GM19351 (cell line): ENCODE results near the gene FRA10AC1.
A peak's percentile ranks its signal among the peaks of the same experiment; 100 is the strongest.
"Not testable (repeated sequence)": the region's sequence is repeated elsewhere in the genome, so short reads cannot be mapped to it uniquely, and the experiment has no call there.

ENCODE experiments used
- ATAC-seq: cut with Tn5 transposase; IDR thresholded peaks from one replicate; pipeline ENCODE4 v1.9.1; 2021; ENCODE audit warnings: mild to moderate bottlenecking, moderate library complexity; ENCODE audit not compliant: unreplicated experiment

Gene FRA10AC1

DNA sequence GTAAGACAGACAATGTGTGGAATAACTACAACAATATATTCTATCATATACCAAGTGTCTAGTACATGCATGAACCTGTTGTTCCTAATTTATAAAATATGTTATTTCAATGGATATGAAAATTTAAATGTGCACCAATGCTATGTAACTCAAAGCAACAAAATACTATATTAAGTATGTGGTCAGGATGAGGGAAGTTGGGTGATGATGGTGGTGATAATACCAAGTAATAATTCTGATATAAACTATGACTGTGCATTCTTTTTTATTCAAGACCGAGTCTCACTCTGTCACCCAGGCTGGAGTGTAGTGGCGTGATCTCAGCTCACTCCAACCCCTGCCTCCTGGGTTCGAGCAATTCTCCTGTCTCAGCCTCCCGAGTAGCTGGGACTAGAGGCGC, 2.1 kb upstream of the FRA10AC1 start:
- no peak for ATAC-seq

DNA sequence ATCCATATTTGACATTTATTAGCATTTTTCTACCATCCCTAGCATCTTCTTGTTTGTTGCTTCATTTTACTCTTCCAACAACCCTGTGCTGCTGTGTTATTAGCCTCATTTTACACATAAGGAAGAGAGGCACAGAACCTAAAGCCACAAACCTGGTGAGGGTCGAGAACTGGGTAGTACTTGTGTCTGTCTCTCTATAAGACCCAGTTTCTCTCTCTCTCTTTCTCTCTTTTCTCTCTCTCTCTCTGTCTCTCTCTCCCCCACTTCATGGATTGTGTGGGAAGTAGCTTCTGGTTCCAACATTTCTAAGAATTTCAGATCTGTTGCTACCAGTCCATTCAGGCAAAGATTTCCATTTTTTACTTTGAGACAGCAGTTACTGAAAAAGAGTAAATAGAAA, 1.4 kb upstream of the FRA10AC1 start:
- no peak for ATAC-seq

DNA sequence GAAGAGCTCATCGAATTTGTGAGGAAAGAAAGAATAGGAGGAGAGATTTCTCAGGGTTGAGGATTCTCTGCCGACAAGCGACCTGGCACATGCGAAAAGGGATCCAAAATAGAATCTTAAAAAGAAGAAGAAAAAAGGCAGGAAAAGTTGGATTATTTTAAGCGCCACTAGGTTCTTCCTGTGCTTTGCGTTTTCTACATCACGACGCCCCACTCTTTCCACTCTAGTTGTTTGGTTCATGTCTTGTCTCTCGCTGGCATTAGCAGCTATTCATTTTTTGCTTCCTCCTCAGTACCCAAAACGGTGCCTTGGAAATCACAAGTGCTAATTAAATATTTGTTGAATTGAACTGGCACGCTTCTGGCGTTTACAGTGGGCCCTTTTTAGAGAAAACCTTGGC, 674 bp upstream of the FRA10AC1 start:
- ATAC-seq = peak; percentile 1

DNA sequence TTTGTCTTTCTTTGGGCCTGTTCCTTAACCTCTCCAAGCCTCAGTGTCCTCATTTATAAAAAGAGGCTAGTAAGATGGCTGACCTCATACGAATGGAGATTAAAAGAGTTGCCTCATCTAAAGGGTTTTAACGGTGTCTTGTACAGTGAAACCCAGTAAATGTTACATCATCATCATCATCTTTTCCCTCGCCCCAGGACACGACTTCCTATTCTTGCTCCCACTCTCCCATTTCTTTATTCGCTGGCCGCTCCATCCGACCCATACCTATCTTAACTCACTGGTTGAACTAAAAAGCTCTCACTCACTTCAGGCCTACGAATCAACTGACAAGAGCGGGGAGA, 554 bp downstream of the FRA10AC1 start:
- ATAC-seq = peak; percentile 23

DNA sequence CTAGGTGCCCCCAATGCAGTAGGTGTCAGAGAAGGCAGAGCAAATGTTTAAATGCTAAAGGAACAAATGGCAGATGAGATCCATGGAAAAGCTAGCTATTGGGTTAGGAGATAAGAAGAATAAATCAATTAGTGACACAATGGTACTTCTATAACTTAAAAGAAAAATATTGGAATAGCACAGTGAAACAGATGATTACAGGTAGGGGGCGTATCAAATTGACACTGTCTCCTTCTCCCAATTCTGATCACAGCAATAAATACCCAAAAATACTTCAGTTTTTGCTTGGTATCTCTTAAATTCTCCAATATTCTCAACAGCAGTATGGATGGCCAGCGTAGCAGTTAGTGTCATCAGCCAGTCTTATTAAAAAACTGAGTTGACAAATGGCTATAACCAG, 5.2 kb downstream of the FRA10AC1 start:
- no peak for ATAC-seq

DNA sequence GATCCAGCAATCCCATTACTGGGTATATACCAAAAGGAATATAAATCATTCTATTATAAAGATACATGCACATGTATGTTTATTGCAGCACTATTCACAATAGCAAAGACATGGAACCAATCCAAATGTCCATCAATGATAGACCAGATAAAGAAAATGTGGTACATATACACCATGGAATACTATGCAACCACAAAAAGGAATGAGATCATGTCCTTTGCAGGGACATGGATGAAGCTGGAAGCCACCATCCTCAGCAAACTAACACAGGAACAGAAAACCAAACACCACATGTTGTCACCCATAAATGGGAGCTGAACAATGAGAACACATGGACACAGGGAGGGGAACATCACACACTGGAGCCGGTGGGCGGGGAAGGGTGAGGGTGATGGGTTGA, 5.8 kb downstream of the FRA10AC1 start:
- not testable (repeated sequence) for ATAC-seq

DNA sequence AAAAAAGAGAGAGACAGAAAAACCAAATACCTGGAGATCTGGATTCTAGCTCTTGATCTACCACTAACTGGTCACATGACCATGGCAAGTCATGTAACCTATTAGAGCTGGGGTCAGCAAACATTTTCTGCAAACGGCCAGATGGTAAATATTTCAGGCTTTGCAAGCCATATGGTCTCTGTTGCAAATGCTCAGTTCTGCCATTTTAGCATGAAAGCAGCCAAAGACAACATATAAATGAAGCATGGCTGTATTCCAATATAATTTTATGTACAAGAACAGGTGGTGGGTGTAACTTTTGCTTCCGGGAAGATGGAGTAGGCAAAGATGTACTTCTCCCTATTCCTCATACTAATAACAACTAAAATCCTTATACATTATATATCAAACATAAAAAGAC, 6.7 kb downstream of the FRA10AC1 start:
- no peak for ATAC-seq

DNA sequence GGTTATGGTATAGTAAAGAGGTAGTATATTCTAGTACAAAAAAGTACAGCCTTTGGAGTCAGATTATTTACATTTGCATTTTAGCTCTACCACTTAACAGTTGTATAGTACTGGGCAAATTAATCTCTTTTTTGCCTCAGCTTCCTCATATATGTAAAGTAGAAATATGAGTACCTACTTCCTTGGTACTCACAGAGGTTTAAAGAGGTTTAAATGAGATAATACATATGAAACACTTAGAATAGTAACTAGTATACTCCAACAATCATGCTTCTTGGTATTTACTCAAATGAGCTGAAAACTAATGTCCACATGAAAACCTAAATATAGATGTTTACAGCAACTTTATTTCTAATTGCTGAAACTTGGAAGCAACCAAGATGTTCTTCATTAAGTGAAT, 14.7 kb downstream of the FRA10AC1 start:
- ATAC-seq = no peak

DNA sequence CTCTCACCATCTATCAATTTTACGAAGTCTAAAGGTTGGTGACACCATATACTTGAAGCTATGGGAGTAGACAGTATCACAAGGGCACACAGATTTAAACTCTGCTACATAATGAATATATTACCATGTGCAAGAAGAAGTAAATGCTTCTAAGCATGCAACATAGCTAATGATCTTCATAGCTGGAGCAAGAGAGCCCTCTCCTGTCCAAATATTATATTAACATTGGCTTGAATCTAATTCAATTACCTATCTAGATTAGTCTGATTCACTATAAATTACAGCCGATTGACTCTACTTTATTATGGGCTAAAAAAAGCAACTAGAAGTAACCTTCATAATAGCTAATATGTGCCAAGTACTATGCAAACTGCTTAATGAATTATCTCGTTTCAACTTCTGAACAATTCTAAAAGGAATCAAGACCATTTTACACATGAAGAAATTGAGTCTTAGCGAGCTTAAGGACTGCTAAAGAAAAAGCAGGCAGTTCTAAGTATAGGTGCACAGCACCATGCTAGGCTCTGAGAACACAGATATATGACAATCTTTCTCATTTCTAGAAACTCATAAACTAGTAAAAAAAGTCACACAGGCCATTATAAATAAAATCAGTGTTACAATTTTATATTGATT, 21.9 kb downstream of the FRA10AC1 start:
- no peak for ATAC-seq

DNA sequence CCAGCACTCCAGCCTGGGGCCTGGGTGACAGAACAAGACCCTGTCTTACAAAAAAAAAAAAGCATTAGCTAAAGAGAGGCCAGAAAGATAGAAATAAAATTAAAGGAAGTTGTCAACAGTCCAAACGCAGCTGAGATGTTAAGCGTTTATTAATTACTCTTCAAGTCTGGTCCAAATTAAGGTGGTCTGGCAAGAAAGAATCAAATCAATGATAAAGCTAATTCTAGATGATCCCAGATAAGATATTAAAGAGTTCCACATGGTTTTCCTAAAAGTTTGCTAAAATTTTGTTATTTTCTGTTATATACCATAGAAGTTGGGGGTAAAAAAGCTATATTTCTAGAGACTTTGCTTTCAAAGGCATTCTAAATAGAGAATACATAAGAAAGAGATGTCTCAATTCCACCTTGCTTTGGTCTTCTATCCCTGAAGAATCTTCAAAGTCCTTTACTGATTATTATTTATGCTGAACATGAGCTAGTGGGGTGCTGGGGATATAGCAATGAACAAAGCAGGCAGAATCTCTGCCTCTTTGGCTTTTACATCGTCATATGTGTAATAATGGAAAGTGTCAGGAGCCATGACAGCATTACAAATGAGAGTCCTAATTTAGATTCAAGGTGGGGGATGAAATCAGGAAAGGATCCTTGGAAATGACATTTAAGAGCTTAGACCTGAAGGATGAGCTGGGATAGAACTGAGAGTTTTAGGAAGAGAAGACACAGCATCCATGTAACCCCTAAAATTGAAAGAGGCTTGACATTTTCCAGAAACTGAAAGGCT, 23.4 kb downstream of the FRA10AC1 start:
- no peak for ATAC-seq

DNA sequence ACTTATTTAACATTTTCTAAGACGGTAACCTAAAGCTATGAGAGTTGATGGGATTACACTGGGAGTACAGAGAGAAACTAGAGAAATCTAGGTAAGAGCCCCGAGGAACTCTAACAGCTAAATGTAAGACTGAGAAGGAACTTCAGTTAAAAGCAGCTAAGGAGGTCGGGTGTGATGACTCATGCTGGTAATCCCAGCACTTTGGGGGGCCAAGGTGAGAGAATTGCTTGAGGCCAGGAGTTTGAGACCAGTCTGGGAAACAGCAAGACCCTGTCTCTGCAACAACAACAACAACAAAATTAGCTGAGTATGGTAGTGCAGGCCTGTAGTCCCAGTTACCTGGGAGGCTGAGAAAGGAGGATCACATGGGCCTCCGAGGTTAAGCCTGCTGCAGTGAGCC, 24.0 kb downstream of the FRA10AC1 start:
- ATAC-seq = no peak

DNA sequence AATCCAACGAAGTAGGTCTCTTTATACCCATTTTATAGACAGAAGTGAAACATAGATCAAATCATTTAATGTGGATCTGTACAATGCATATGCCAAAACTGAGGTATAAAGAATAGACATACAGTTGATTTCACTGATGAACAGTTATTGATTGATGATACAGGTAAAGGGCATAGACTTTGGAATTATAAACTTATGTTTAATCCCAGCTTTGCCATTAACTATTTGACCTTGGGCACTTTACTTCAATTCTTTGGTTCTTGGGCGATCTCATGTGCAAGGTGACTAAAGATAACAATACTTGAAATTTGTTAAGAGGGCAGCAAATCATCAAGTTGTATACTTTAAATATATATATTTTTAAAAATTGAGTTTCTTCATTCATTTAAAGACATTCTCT, 28.6 kb downstream of the FRA10AC1 start:
- no peak for ATAC-seq

DNA sequence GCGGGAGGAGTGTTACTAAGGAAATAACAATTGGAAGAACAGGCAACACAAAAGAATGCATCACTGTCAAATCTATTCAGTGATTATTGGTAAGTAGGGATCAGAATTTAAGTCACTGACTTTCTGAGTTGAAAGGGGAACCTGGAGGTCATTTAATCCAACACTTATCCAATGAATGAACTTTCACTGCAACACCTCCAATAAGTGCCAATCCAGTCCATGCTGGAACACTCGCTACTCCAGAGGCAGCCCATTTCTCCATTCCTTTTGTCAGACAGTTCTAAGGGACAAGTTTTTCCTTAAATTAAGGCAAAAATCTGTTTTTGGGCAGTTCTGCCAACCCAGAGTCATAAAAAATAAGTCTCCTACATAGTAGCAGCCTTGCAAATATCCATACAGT, 29.5 kb downstream of the FRA10AC1 start:
- ATAC-seq = no peak

DNA sequence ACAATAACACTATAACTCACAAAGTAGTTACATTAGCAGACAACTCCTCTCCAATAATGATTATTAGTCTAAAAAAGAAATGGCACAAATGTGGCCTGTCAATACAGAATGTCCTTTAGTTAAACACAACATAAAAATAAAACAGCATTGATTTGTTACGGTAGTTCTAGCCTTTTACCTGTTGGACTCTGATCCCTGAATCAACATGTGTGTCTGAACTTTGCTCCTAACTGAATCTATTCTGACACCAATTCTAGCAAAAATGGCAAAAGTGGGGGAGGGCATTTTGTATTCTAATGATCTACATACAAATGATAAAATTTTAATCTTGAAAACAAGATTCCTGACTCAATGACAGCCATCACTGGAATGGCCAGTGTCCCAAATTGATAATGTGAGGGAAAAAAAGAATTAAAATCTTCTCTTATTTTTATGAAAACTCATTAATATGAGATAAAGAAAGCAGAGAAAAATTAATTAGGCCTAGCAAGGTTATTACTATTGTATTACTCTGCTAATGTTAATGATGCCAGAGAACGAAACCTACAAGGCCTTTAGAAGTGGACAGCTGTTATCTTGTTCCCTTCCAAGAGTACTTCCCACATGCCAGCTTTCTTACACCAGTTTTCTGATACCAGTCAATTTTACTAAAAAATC, 30.2 kb downstream of the FRA10AC1 start:
- ATAC-seq = no peak

DNA sequence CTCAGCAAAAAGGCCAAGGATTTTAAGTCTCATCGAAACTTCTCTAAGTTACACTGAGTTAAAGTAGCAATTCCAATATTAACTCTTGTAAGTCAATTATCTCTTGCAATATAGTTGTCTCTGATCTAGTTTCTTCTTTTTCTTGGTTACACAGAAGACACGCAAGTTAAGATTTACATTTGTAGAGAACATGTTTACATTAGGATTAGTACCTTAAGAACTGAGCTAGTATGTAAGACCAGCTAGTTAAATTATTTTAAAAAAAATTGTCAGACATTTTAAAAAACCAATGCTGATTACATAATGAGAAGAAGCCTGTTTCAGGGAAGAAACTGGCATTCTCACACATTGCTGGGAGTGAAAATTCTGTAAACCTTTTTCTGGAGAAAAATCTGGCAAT, 31.4 kb downstream of the FRA10AC1 start:
- ATAC-seq = no peak

DNA sequence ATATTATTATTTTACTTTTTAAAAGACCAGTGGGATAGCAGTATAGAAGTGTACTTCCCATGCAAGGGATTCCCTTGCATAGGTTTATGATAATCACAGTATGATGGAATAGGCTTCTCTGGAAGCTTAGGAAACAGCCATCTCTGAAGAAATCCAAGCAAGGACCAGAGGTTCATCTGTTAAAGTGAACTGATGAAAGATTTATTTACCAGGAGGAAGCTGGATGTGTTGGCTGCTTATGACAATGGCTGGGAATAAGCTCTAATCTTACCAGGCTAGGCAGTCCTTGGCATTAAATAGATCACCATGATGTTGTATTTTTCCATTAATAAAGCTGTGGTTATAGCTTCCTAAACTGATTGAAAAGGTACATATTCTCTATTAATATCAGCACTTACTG, 32.0 kb downstream of the FRA10AC1 start:
- ATAC-seq = no peak

DNA sequence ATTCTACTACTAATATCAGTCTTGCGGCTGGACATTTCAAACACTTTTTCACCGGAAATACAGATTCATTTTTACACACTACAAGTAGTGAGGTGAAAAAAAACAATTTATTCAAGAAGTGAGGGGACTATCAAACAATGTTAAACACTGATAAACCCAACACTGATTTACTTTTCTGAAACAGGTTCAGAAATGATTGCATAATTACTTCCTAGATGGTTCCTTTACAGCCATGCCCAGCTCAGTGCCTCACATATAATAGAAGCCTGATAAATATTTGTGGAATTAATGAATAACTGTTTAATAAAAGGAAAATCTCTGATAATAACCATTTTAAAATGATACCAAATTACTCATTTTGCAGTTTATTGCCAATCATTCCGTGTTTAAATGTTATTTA, 34.6 kb downstream of the FRA10AC1 start:
- no peak for ATAC-seq

DNA sequence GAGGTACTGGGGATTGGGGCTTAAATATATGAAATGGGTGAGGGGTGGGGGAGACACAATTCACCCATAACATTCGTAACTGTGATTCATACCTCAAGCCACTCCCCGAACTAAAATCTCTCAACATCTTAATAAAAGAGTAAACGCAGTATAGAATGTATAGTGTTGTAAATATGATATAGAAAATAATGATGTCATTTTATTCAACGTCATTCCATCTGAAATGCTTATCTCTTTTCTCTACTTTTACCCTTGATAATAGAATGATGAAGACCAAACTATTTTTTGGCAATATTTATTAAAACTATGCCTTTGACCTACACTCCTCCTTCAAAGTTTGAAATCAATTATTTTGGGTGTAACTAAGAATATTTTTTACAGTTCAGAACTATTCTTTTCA, 36.4 kb downstream of the FRA10AC1 start:
- ATAC-seq = no peak

DNA sequence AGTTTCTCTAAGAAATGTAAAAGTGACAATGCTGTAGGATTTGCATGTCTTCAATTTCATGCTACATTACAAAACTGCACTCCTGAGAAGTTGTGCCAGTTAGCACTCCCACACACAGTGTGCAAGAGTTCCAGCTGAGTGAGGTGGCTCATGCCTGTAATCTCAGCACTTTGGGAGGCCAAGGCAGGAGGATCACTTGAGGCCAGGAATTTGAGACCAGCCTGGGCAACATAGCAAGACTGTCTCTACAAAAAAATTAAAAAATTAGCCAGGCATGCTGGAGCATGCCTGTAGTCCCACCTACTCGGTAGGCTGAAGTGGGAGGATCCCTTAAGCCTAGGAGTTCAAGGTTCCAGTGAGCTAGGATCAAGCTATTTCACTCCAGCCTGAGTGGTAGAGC, 44.6 kb downstream of the FRA10AC1 start:
- no peak for ATAC-seq

DNA sequence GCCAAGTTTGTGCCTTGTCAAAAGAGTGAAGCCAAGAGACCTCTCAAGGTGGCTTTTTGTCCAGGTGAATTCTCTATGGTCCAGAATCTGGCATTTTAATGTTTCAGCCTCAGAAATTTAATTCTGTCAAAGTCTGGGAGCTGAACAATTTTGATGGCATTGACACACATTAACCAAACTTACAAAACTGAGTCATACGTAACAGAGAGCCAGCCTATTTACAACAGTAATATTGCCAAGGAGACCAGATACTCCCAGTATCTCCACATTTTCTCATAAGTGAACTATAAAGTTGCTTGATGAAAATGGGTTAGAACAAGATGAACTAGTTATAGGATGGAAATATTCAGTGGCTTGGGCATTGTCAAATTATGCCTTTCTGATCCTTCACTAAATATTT, 46.2 kb downstream of the FRA10AC1 start:
- no peak for ATAC-seq

DNA sequence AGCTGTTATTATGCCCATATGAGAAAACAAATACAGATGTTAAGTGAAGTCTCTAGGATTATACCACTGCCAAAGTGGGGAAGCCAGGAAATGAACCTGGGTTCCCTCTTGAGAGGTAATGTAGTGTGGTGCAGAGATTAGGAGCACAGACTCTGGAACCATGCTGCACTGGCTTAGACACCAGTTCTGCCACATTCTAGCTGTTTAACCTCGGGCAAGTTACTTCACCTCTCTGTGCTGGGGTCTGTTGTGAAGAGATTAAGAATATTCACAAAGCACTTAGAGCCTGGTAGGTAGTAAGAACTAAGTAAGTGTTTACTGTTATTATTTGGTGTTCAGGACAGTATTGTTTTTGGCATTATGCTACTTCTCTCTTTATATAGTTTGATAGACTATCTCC, 48.2 kb downstream of the FRA10AC1 start:
- no peak for ATAC-seq

DNA sequence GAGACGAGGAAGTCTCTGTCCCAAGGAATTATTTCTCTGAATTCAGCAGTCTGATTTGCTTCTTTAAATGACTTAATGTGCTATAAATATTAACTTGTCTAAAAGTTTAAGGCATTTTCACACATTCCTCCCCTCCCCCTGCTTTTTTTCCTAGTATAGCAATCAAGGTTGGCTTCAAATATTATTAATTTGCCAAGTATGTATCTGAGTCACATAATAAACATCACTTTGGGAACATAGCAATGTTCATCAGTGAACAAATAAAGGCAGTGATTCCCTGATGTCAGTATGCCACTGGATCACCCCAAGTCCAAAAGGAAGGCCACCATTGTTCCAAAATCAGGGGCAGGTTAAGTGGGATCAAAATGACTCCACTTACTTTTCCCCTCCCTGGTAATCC, 49.5 kb downstream of the FRA10AC1 start:
- ATAC-seq = no peak
